ENCODE measurements around the gene SLC25A22.
A peak's percentile ranks its signal among the peaks of the same experiment; 100 is the strongest.

SLC25A22 gene

GRCh38 chr11:786235-787083 lies 11.6 kb downstream of the SLC25A22 start:
- Histone ChIP-seq H3K4me3 (replicated peaks; ENCODE audit: insufficient read depth, low read length) (no peak overlapping the region), H3K27me3 (ENCODE audit: insufficient read depth, poor library complexity, severe bottlenecking) (peaks cover 6% of the 10 kb centered on the region), H3K27ac (replicated peaks) (no peak overlapping the region)
- DNase-seq (ENCODE audit: low read depth in 1 of 2, low spot score in 1 of 2) = no peak
- TF ChIP-seq CTCF (IDR thresholded peaks at IDR 0.05; ENCODE audit: insufficient read depth, low read length) (no peak), REST (IDR thresholded peaks at IDR 0.05; ENCODE audit: insufficient replicate concordance, low read depth) (no peak), SPI1 (IDR thresholded peaks at IDR 0.05; ENCODE audit: borderline replicate concordance, low read depth) (no peak), POLR2AphosphoS5 (IDR thresholded peaks at IDR 0.05; ENCODE audit: low read depth) (no peak), GABPA (IDR thresholded peaks at IDR 0.05; ENCODE audit: low read depth) (no peak)

GRCh38 chr11:783581-784015 lies 14.5 kb downstream of the SLC25A22 start:
- peak in 1 of 2 experiments; percentile 45 for DNase-seq (ENCODE audit: low read depth in 1 of 2, low spot score in 1 of 2)
- peak; percentile 22; the same call in 1 of the 2 replicates for TF ChIP-seq POLR2AphosphoS5 (IDR thresholded peaks at IDR 0.05; ENCODE audit: low read depth)
- no peak for TF ChIP-seq GABPA (IDR thresholded peaks at IDR 0.05; ENCODE audit: low read depth)
- peak; percentile 29 for TF ChIP-seq CTCF (IDR thresholded peaks at IDR 0.05; ENCODE audit: insufficient read depth, low read length)
- no peak overlapping the region for H3K4me3 ChIP-seq (replicated peaks; ENCODE audit: insufficient read depth, low read length)
- H3K27ac ChIP-seq (replicated peaks) = no peak overlapping the region
- peaks cover 4% of the 10 kb centered on the region for H3K27me3 ChIP-seq (ENCODE audit: insufficient read depth, poor library complexity, severe bottlenecking)

DNA sequence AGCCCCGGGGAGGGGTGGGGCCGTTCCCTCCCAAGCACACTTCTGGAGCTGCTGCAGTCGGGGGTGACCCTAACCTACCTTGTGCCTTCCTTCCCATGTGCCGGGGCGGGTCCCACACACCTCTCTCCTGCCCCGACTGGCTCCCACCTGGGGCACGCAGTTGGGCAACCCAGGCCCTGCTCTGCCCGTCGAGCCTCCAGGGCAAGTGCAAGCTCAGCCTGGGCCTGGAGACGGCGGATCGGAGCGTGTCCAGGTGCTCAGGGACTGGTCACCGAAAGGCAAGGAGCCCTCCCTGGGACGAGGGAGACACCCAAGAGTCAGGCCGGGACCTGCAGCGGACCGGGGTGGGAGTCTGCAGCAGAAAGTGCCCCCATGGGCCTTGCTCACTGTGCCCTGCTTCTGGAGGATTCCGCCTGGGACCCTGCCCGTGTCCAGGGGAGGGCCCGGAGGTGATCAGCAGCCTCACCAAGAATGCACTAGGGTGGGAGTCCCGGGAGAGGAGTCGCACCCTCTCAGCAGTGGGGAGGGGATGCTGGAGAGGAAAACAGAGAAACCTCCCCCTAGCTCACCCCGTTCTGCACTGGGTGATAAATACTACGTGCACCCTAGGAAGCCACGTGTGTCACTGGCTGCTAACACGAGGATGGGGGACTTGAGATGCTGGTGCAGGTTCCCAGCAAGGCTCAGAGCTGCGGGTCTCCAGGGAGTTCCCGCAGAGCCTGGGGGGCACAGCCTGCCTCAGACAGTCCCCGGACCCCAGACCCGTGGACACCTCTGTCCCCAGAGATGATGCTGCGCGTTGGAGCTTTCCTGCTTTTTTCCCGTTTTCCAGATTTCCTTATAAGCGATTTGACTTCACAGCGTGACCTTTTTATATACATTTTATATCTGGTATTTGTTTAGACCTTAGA lies 15.6 kb downstream of the SLC25A22 start:
- TF ChIP-seq REST (IDR thresholded peaks at IDR 0.05; ENCODE audit: insufficient replicate concordance, low read depth) (no peak), SPI1 (IDR thresholded peaks at IDR 0.05; ENCODE audit: borderline replicate concordance, low read depth) (no peak), CTCF (IDR thresholded peaks at IDR 0.05; ENCODE audit: insufficient read depth, low read length) (no peak)
- H3K27ac ChIP-seq (replicated peaks) = no peak overlapping the region
- no peaks in the 10 kb centered on the region for H3K27me3 ChIP-seq (ENCODE audit: insufficient read depth, poor library complexity, severe bottlenecking)
- no peak for DNase-seq (ENCODE audit: low read depth in 1 of 2, low spot score in 1 of 2)
- no peak overlapping the region for H3K4me3 ChIP-seq (replicated peaks; ENCODE audit: insufficient read depth, low read length)
